Left hindlimb (tissue), 1 donor: ENCODE data around the gene ANK3.

Experiments used
- DNase-seq: peaks from one replicate; pipeline ENCODE4 v3.0.0-alpha.2; 2018

Gene ANK3

GRCh38 chr10:60021361-60021760, 368.3 kb downstream of the ANK3 start:
- DNase-seq: no peak

GRCh38 chr10:60016794-60017193, 372.9 kb downstream of the ANK3 start:
- no peak for DNase-seq

- DNase-seq: no peak
Observed at GRCh38 chr10:60009710-60010383, 379.8 kb downstream of the ANK3 start.

- no peak for DNase-seq
Observed at GRCh38 chr10:60009276-60009675, 380.4 kb downstream of the ANK3 start.

- DNase-seq: no peak
Observed at GRCh38 chr10:60008816-60009215, 380.9 kb downstream of the ANK3 start.

- no peak for DNase-seq
Observed at GRCh38 chr10:60006062-60006461, 383.6 kb downstream of the ANK3 start.

GRCh38 chr10:60003651-60004523, 385.8 kb downstream of the ANK3 start:
- DNase-seq: peak; percentile 36

- no peak for DNase-seq
Observed at GRCh38 chr10:60000747-60001146, 388.9 kb downstream of the ANK3 start.

- DNase-seq: no peak
Observed at GRCh38 chr10:59997827-59998525, 391.7 kb downstream of the ANK3 start.

- DNase-seq: no peak
Observed at GRCh38 chr10:59995862-59996261, 393.8 kb downstream of the ANK3 start.

GRCh38 chr10:59993931-59994330, 395.7 kb downstream of the ANK3 start:
- no peak for DNase-seq

- DNase-seq: peak; percentile 32
Observed at GRCh38 chr10:59991661-59992060, 398.0 kb downstream of the ANK3 start.

GRCh38 chr10:59991117-59991516, 398.6 kb downstream of the ANK3 start:
- DNase-seq: no peak

GRCh38 chr10:59985639-59986038, 404.0 kb downstream of the ANK3 start:
- no peak for DNase-seq

GRCh38 chr10:59984415-59984814, 405.3 kb downstream of the ANK3 start:
- no peak for DNase-seq

GRCh38 chr10:59980356-59980755, 409.3 kb downstream of the ANK3 start:
- DNase-seq: no peak

- no peak for DNase-seq
Observed at GRCh38 chr10:59977486-59977885, 412.2 kb downstream of the ANK3 start.

- no peak for DNase-seq
Observed at GRCh38 chr10:59976909-59977308, 412.8 kb downstream of the ANK3 start.
